ENCODE measurements around the gene PRH2. TPM values are rescaled to one million over a fixed set of nuclear protein-coding genes. Genes with fewer than 3 reads are reported as not detected.

Gene PRH2
- 0.50 TPM for polyA plus RNA-seq (ENCODE audit: insufficient read length)
- long read RNA-seq, donor 1: 0 reads
- long read RNA-seq, donor 2: 0 reads
- long read RNA-seq, donor 3: 0 reads
- long read RNA-seq, donor 4: 0 reads
- long read RNA-seq, donor 5, partial matches to known transcripts: 5 of 12 reads
- long read RNA-seq, donor 5, other reads (novel, unspliced or antisense): 7 of 12 reads
- long read RNA-seq, donor 6: 0 reads
- long read RNA-seq, donor 7: 0 reads
- long read RNA-seq, donor 8: 0 reads

GRCh38 chr12:10928746-10929286 lies at the start of gene PRH2:
PRH2 (plus strand) TSS chr12:10929236; CDS start chr12:10929274, 38 bp downstream.
- no peak for DNase-seq

GRCh38 chr12:10884086-10884725 lies 44.8 kb upstream of the PRH2 start, which contains the start of gene PRH1:
PRH1 (minus strand) TSS chr12:10884255; CDS start chr12:10884217, 38 bp downstream.
- DNase-seq: no peak

- DNase-seq: no peak
These were observed 39.8 kb upstream of the PRH2 start for GRCh38 chr12:10889226-10889625.

GRCh38 chr12:10891937-10892336 lies 37.1 kb upstream of the PRH2 start:
- DNase-seq: no peak

- no peak for DNase-seq
These were observed 32.2 kb upstream of the PRH2 start for GRCh38 chr12:10896854-10897253.

GRCh38 chr12:10900530-10900929 lies 28.5 kb upstream of the PRH2 start:
- DNase-seq: no peak

GRCh38 chr12:10900972-10901371 lies 28.1 kb upstream of the PRH2 start:
- DNase-seq: no peak

- DNase-seq: no peak
These were observed 27.6 kb upstream of the PRH2 start for GRCh38 chr12:10901427-10901826.

- DNase-seq: no peak
These were observed 24.4 kb upstream of the PRH2 start for GRCh38 chr12:10904686-10905085.

- no peak for DNase-seq
These were observed 19.6 kb upstream of the PRH2 start, which contains the start of gene TAS2R13 for GRCh38 chr12:10909462-10909861. TAS2R13 (minus strand) TSS chr12:10909562; CDS start chr12:10909298, 264 bp downstream.

- DNase-seq: no peak
These were observed 18.7 kb upstream of the PRH2 start for GRCh38 chr12:10910380-10910779.

GRCh38 chr12:10919809-10920208 lies 9.2 kb upstream of the PRH2 start:
- no peak for DNase-seq

GRCh38 chr12:10926269-10926668 lies 2.8 kb upstream of the PRH2 start:
- DNase-seq: no peak

GRCh38 chr12:10936506-10936905 lies 7.5 kb downstream of the PRH2 start:
- no peak for DNase-seq

GRCh38 chr12:10939163-10939562 lies 10.1 kb downstream of the PRH2 start, which contains the start of gene TAS2R14:
TAS2R14 (minus strand) TSS chr12:10939263; CDS start chr12:10939207, 56 bp downstream.
- DNase-seq: no peak

GRCh38 chr12:10940389-10940788 lies 11.4 kb downstream of the PRH2 start:
- DNase-seq: no peak

GRCh38 chr12:10941369-10941768 lies 12.3 kb downstream of the PRH2 start:
- no peak for DNase-seq

GRCh38 chr12:10941916-10942607 lies 13.0 kb downstream of the PRH2 start:
- DNase-seq: no peak

- no peak for DNase-seq
These were observed 14.1 kb downstream of the PRH2 start for GRCh38 chr12:10943167-10943566.

- DNase-seq: no peak
These were observed 23.6 kb downstream of the PRH2 start for GRCh38 chr12:10952645-10953044.

- DNase-seq: no peak
These were observed 27.0 kb downstream of the PRH2 start for GRCh38 chr12:10956085-10956484.

GRCh38 chr12:10957741-10958140 lies 28.7 kb downstream of the PRH2 start:
- no peak for DNase-seq

GRCh38 chr12:10959804-10960203 lies 30.8 kb downstream of the PRH2 start:
- DNase-seq: no peak
